Lower leg skin (tissue), 4 donors: ENCODE results near the gene KDM4B. TPM values are rescaled to one million over a fixed set of nuclear protein-coding genes. Genes with fewer than 3 reads are reported as not detected.

Source experiments
- DNase-seq, 2 donors: peaks; one replicate each; pipeline ENCODE4 v3.0.0-alpha.2; 2019; ENCODE audit warnings: low spot score in 2 of 2
- H3K4me3 ChIP-seq: fragments of 200-600 bp; sonication (generic); 2 replicates; pipeline ENCODE4 v1.5.1; 2017; ENCODE audit warnings: mild to moderate bottlenecking, low read depth; ENCODE audit not compliant: poor library complexity, severe bottlenecking
- CTCF ChIP-seq, 3 donors: fragments of 450-650 bp; IDR thresholded peaks; one replicate each; pipeline ENCODE4 v1.5.1; 2016; ENCODE audit warnings: antibody characterized with exemption in 3 of 3, mild to moderate bottlenecking in 3 of 3, moderate library complexity in 2 of 3
- POLR2A ChIP-seq, 2 donors: fragments of 450-650 bp; IDR thresholded peaks; one replicate each; pipeline ENCODE4 v1.6.1; 2016 to 2017; ENCODE audit warnings: antibody characterized with exemption in 2 of 2, mild to moderate bottlenecking in 1 of 2, moderate library complexity in 1 of 2
- WGBS, 2 donors: methylation state at CpG; one replicate each; pipeline ENCODE4 v1.1.5; 2018; 5-methylcytosine and 5-hydroxymethylcytosine counted together
- intact Hi-C: fragments of 100-400 bp; cut with DNase I; formaldehyde crosslinking; loops from one replicate; pipeline ENCODE4 v1.15.0; 2023; ENCODE audit warnings: low total_unique reads
- total RNA-seq, 4 donors: library from RNA; depleted of rRNA; stranded (reverse); fragments of >200 nt; gene quantifications; one replicate each; pipeline ENCODE4 v1.1.0, GENCODE V29; 2016

KDM4B gene
- total RNA-seq, 4 donors from 2014 or later = 40.1 to 71.4 (median 51.3) TPM

- TF ChIP-seq CTCF (IDR thresholded peaks at IDR 0.05) (no peak), POLR2A (IDR thresholded peaks at IDR 0.05) (no peak)
- 76 to 79% methylated on average over 18 to 23 of the region's 26 CpGs for WGBS, 2 donors
These were observed 42.7 kb downstream of the KDM4B start for GRCh38 chr19:5011476-5012238.

GRCh38 chr19:5012688-5013457, 44.0 kb downstream of the KDM4B start:
- intact Hi-C loops = no loop called here
- 91 to 95% methylated on average over 23 to 24 of the region's 25 CpGs for WGBS, 2 donors

More at GRCh38 chr19:5011476-5012238, 42.7 kb downstream of the KDM4B start:
- no peak for DNase-seq
- no peak overlapping the region for H3K4me3 ChIP-seq
- intact Hi-C loops = no loop called here

GRCh38 chr19:5013761-5014160, 44.8 kb downstream of the KDM4B start:
- DNase-seq = no peak
- no peak overlapping the region for H3K4me3 ChIP-seq
- TF ChIP-seq POLR2A (IDR thresholded peaks at IDR 0.05) (no peak), CTCF (IDR thresholded peaks at IDR 0.05) (no peak)
- 86 to 89% methylated on average over 14 of the region's 14 CpGs for WGBS, 2 donors
- intact Hi-C loops = no loop called here

More at GRCh38 chr19:5012688-5013457, 44.0 kb downstream of the KDM4B start:
- DNase-seq = no peak
- TF ChIP-seq CTCF (IDR thresholded peaks at IDR 0.05) (no peak), POLR2A (IDR thresholded peaks at IDR 0.05) (no peak)
- H3K4me3 ChIP-seq = no peak overlapping the region

- no peak overlapping the region for H3K4me3 ChIP-seq
- 92 to 94% methylated on average over 13 of the region's 13 CpGs for WGBS, 2 donors
- intact Hi-C loops = no loop called here
- DNase-seq = no peak
- no peak for TF ChIP-seq POLR2A (IDR thresholded peaks at IDR 0.05)
- TF ChIP-seq CTCF (IDR thresholded peaks at IDR 0.05) = no peak
These were observed 46.0 kb downstream of the KDM4B start for GRCh38 chr19:5014941-5015340.

- no peak overlapping the region for H3K4me3 ChIP-seq
- DNase-seq = no peak
- intact Hi-C loops = no loop called here
- TF ChIP-seq CTCF (IDR thresholded peaks at IDR 0.05) (no peak), POLR2A (IDR thresholded peaks at IDR 0.05) (no peak)
- 65 to 66% methylated on average over 9 to 16 of the region's 16 CpGs for WGBS, 2 donors
These were observed 47.4 kb downstream of the KDM4B start for GRCh38 chr19:5016268-5016667.
